Transverse colon (tissue), 3 donors: ENCODE data around the gene ZNF837.

Source experiments
- CTCF ChIP-seq, 5 experiments: fragments of 200-600 bp in 3 of 5; fragments of 450-650 bp in 2 of 5; sonication (generic) in 3 of 5; IDR thresholded peaks; 1 replicate in 2 of 5; 2 replicates in 3 of 5; pipeline ENCODE4 v1.5.1; 2016 to 2017; ENCODE audit warnings: antibody characterized with exemption in 5 of 5, inconsistent platforms in 3 of 5, mild to moderate bottlenecking in 2 of 5, moderate library complexity in 1 of 5
- POLR2A ChIP-seq: fragments of 450-650 bp; IDR thresholded peaks from one replicate; pipeline ENCODE4 v1.6.1; 2016; ENCODE audit warnings: antibody characterized with exemption, mild to moderate bottlenecking, moderate library complexity

DNA sequence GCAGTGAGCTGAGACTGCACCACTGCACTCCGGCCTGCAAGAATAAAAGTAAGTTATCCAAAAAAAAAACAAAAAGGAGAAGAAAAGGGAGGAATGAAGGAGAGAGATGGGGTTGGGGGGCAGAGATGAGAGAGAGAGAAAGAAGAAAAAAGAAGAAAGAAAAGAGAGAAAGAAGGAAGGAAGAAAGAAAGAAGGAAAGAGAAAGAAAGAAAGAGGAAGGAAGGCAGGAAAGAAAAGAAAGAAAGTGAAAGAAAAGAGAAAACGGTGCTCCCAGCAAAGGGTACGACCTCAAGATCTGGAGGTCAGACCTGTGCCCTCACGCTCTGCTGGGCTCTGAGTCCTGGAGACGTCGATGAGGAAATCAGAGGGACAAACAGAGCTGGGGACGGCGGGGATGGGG, 31.2 kb downstream of the ZNF837 start:
- TF ChIP-seq CTCF (IDR thresholded peaks at IDR 0.05) (no peak), POLR2A (no peak)
